Natural killer cell (primary cell): ENCODE measurements around the gene EMP2. TPM values are rescaled to one million over a fixed set of nuclear protein-coding genes. Genes with fewer than 3 reads are reported as not detected.

ENCODE experiments used
- ATAC-seq, 3 donors: fragments of 150-1000 bp in 2 of 3; fragments of 200-7000 bp in 1 of 3; cut with Tn5 transposase; 1 replicate in 1 of 3; 2 replicates in 2 of 3; pipeline ENCODE4 v1.10.0; 2021; ENCODE audit warnings: mild to moderate bottlenecking in 2 of 3, moderate library complexity in 2 of 3
- DNase-seq, 2 donors: peaks; one replicate each; pipeline versions ENCODE4 v3.0.0 to v3.0.0-alpha.2; 2013 to 2021; ENCODE audit warnings: mixed read lengths in 1 of 2
- H3K27ac ChIP-seq: one replicate; pipeline ENCODE4 v1.5.1; 2013; ENCODE audit warnings: mild to moderate bottlenecking, low read length
- H3K27me3 ChIP-seq: one replicate; pipeline ENCODE4 v1.6.1; 2013; ENCODE audit warnings: low read length; ENCODE audit not compliant: control insufficient read depth, insufficient read depth
- H3K36me3 ChIP-seq: one replicate; pipeline ENCODE4 v1.6.1; 2013; ENCODE audit warnings: low read length; ENCODE audit not compliant: control insufficient read depth, insufficient read depth
- H3K4me1 ChIP-seq: one replicate; pipeline ENCODE4 v1.6.1; 2013; ENCODE audit warnings: low read length; ENCODE audit not compliant: control insufficient read depth, insufficient read depth
- H3K4me3 ChIP-seq: one replicate; pipeline ENCODE4 v1.5.1; 2013; ENCODE audit warnings: low read length
- H3K9me3 ChIP-seq: one replicate; pipeline ENCODE4 v1.6.1; 2013; ENCODE audit warnings: low read length; ENCODE audit not compliant: control insufficient read depth, insufficient read depth
- H3K27ac Mint-ChIP-seq, 2 donors: one replicate each; pipeline ENCODE4 v1.8.0; 2022; ENCODE audit warnings: mild to moderate bottlenecking in 2 of 2, mixed read lengths in 2 of 2, moderate library complexity in 1 of 2
- H3K27me3 Mint-ChIP-seq, 2 donors: one replicate each; pipeline ENCODE4 v1.8.0; 2022; ENCODE audit warnings: low read depth in 2 of 2, mixed read lengths in 2 of 2
- H3K36me3 Mint-ChIP-seq: one replicate; pipeline ENCODE4 v1.8.0; 2022; ENCODE audit warnings: mixed read lengths
- H3K4me1 Mint-ChIP-seq, 2 donors: one replicate each; pipeline ENCODE4 v1.8.0; 2022; ENCODE audit warnings: mixed read lengths in 2 of 2
- H3K4me3 Mint-ChIP-seq: one replicate; pipeline ENCODE4 v1.8.0; 2022; ENCODE audit warnings: mild to moderate bottlenecking, moderate library complexity, mixed read lengths
- H3K9me3 Mint-ChIP-seq, 2 donors: one replicate each; pipeline ENCODE4 v1.8.0; 2022; ENCODE audit warnings: mixed read lengths in 2 of 2
- WGBS: methylation state at CpG from one replicate; pipeline ENCODE4 v1.1.7; 2013; ENCODE audit warnings: missing lambda C conversion rate; ENCODE audit not compliant: insufficient coverage; 5-methylcytosine and 5-hydroxymethylcytosine counted together
- intact Hi-C: fragments of 100-400 bp; cut with micrococcal nuclease; formaldehyde crosslinking; loops from one replicate; pipeline ENCODE4 v1.14.2; 2022
- total RNA-seq, 4 donors: library from RNA; stranded (reverse); fragments of 120-200 nt in 1 of 4; gene quantifications; one replicate each; pipeline versions ENCODE4 v1.2.3 to v1.2.4, GENCODE V29; 2013 to 2022
- TF ChIP-seq, protein P1 (sequence below): fragments of 200-600 bp; IDR thresholded peaks from one replicate; pipeline ENCODE4 v1.8.0; 2022; ENCODE audit warnings: antibody characterized with exemption

The EMP2 gene
- total RNA-seq, 3 donors from 2014 or later (not counting 1 experiment from before 2014, with no cell fraction given): not detected

DNA sequence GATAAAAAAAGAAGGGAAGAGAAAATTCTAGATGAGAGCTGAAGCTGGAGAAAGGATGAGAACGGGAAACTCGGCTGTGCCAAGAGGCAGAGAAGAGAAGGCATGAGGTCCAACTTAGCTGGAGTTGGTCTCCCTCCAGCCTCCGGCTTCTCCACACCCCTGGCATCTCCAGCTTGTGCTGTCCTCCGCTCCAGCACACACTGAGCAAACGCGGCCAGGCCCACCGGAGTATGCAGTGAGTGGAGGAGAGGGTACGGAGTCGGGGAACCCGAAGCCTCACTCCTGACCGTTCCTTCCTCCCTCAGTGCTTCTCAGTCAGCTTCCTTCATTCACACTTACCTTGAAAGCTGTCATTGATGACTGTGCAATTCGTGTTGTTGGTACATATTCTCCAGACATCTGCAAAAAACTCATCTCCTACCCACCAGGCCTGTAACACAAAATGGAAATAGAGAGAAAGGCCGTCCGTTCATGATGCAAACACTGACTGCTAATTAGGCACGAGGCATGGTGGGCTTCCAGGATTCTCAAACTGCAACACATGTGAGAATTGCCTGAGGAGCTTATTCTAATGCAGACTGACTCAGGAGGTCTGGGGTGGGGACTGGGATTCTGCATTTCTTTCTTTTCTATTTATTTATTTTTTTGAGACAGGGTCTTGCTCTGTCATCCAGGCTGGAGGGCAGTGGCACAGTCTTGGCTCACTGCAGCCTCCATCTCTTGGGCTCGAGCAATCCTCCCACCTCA lies 37.0 kb downstream of the EMP2 start:
- Histone ChIP-seq H3K4me3 (no peak overlapping the region), H3K9me3 (peaks cover 4% of the 10 kb centered on the region), H3K27me3 (no peaks in the 10 kb centered on the region), H3K36me3 (no peaks in the 10 kb centered on the region), H3K4me1 (no peaks in the 10 kb centered on the region), H3K27ac (no peak overlapping the region)
- intact Hi-C loops: no loop called here
- DNase-seq: no peak
- no peak for ATAC-seq
- Mint-ChIP-seq H3K9me3 (no peaks in the 10 kb centered on the region), H3K4me1 (no peaks in the 10 kb centered on the region), H3K36me3 (no peaks in the 10 kb centered on the region), H3K4me3 (no peak overlapping the region), H3K27me3 (peaks cover 0 to 8% of the 10 kb centered on the region in 2 donors), H3K27ac (no peak overlapping the region)
- 90% methylated on average over 14 of the region's 16 CpGs for WGBS
- TF ChIP-seq, protein P1, sequence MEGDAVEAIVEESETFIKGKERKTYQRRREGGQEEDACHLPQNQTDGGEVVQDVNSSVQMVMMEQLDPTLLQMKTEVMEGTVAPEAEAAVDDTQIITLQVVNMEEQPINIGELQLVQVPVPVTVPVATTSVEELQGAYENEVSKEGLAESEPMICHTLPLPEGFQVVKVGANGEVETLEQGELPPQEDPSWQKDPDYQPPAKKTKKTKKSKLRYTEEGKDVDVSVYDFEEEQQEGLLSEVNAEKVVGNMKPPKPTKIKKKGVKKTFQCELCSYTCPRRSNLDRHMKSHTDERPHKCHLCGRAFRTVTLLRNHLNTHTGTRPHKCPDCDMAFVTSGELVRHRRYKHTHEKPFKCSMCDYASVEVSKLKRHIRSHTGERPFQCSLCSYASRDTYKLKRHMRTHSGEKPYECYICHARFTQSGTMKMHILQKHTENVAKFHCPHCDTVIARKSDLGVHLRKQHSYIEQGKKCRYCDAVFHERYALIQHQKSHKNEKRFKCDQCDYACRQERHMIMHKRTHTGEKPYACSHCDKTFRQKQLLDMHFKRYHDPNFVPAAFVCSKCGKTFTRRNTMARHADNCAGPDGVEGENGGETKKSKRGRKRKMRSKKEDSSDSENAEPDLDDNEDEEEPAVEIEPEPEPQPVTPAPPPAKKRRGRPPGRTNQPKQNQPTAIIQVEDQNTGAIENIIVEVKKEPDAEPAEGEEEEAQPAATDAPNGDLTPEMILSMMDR: no peak

DNA sequence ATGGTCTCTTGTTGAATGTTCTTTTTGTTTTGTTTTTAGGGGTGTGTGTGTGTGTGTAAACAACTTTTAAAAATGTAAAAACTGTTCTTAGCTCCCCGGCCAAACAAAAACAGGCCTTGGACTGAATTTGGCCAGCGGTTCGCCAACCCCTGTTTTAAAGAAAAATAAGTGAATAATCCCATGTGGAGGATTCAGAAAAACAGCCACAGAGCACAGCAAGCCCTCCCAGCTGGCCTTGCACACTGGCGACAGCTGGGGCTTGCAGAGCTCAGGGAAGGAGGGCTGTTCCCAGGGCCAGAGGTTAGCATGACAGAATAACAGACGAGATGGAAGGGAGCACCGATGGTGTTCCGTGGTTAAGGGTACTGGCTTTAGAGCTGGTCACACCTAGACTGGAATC lies 39.0 kb downstream of the EMP2 start:
- Histone ChIP-seq H3K27me3 (no peaks in the 10 kb centered on the region), H3K4me1 (no peaks in the 10 kb centered on the region), H3K4me3 (no peak overlapping the region), H3K36me3 (no peaks in the 10 kb centered on the region), H3K27ac (no peak overlapping the region), H3K9me3 (no peaks in the 10 kb centered on the region)
- DNase-seq: no peak
- TF ChIP-seq, protein P1: no peak
- Mint-ChIP-seq H3K27ac (no peak overlapping the region), H3K36me3 (no peaks in the 10 kb centered on the region), H3K9me3 (no peaks in the 10 kb centered on the region), H3K27me3 (peaks cover 0 to 3% of the 10 kb centered on the region in 2 donors), H3K4me3 (no peak overlapping the region), H3K4me1 (no peaks in the 10 kb centered on the region)
- intact Hi-C loops: no loop called here
- no peak for ATAC-seq
- 96% methylated on average over 7 of the region's 7 CpGs for WGBS

DNA sequence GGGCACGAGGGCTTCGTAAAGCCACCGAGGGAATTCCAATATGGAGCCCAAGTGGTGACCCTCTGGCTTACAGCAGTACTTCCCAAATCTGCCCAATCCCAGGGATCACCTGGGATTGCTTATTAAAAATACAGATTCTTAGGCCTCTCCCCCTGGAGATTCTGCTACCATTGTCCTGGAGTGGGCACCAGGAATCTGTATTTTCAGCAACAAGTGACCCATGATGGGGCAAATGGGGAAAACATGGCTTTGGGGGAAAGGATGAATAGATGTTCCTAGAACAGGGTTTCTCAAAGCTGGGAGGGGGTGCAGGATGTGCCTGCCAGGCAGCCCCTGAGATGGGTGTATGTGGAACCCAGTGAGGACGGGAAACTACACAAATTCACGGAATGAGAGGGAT lies 40.6 kb downstream of the EMP2 start:
- Histone ChIP-seq H3K36me3 (no peaks in the 10 kb centered on the region), H3K27ac (no peak overlapping the region), H3K27me3 (no peaks in the 10 kb centered on the region), H3K9me3 (no peaks in the 10 kb centered on the region), H3K4me3 (no peak overlapping the region), H3K4me1 (no peaks in the 10 kb centered on the region)
- H3K9me3 Mint-ChIP-seq: no peaks in the 10 kb centered on the region
- 94% methylated on average over 5 of the region's 5 CpGs for WGBS
- no peak overlapping the region for H3K4me3 Mint-ChIP-seq
- intact Hi-C loops: no loop called here
- ATAC-seq: no peak
- no peaks in the 10 kb centered on the region for H3K36me3 Mint-ChIP-seq
- H3K27me3 Mint-ChIP-seq: peaks cover 0 to 1% of the 10 kb centered on the region in 2 donors
- no peak for DNase-seq
- TF ChIP-seq, protein P1: no peak
- no peaks in the 10 kb centered on the region for H3K4me1 Mint-ChIP-seq
- no peak overlapping the region for H3K27ac Mint-ChIP-seq

DNA sequence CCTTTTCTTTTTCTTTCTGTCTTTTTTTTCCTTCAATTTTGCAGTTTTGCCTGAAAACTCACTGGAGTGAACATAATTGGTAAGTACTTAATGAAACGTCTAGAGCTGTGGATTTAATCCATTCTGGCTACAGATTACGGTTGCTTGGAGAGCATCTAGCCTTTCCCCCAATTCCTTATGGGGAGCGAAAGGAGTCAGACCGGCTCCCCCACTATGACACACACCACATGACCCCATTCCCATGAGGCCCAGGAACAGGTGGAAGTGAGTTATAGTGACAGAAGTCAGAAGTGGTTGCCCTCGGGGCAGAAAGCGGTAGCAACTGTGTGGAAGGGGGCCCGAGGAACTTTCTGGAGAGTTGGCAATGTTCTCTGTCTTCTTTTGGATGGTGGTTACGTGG lies 41.2 kb downstream of the EMP2 start:
- Mint-ChIP-seq H3K27ac (no peak overlapping the region), H3K4me1 (no peaks in the 10 kb centered on the region), H3K27me3 (no peaks in the 10 kb centered on the region), H3K9me3 (no peaks in the 10 kb centered on the region), H3K36me3 (no peaks in the 10 kb centered on the region), H3K4me3 (no peak overlapping the region)
- 84% methylated on average over 8 of the region's 8 CpGs for WGBS
- Histone ChIP-seq H3K9me3 (no peaks in the 10 kb centered on the region), H3K4me1 (no peaks in the 10 kb centered on the region), H3K36me3 (no peaks in the 10 kb centered on the region), H3K27ac (no peak overlapping the region), H3K4me3 (no peak overlapping the region), H3K27me3 (no peaks in the 10 kb centered on the region)
- DNase-seq (no peak), ATAC-seq (no peak)
- TF ChIP-seq, protein P1: no peak
- intact Hi-C loops: no loop called here
